NCI-H69 (cell line): ENCODE data around the gene PHF2.

Experiments used
- DNase-seq: peaks from one replicate; lab custom pipeline; 2025; lab: John Stamatoyannopoulos, UW

Gene PHF2

GRCh38 chr9:93630806-93631411 is 54.5 kb downstream of the PHF2 start:
- no peak for DNase-seq

DNA sequence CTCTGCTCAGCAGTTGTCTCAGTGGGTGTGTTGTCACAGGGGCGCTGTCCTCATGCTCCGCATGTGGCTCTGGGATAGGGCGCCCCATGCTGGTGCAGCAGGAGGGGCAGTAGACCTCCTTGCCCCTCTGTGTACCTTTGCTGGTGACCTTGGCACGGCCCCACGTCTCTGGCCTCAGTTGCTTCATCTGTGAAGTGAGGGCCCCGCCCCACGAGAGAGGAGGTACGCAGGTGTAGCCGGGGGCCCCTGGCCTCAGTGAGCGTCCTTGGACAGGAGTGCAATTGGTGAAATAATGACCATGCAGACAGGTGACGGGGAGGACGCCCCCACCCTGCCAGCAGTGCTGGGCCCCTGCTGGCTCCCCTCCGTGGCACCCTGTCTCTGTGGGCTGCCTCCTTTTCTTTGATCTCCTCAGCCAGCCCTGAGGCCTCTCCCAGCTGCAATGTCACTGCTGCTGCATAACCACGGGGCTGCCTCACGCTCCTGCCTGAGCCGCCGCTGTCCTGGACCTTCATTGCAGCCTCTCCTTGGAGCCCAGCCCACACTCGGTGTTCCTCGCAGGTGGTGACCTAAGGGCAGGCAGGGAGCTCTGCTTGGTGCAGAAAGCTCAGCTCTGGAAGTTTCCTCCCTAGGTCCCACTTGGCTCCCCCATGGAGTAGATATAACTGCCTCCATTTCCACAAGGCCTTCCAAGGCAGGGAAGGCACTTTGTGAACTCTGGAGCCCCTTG is 57.3 kb downstream of the PHF2 start:
- DNase-seq, result no peak

DNA sequence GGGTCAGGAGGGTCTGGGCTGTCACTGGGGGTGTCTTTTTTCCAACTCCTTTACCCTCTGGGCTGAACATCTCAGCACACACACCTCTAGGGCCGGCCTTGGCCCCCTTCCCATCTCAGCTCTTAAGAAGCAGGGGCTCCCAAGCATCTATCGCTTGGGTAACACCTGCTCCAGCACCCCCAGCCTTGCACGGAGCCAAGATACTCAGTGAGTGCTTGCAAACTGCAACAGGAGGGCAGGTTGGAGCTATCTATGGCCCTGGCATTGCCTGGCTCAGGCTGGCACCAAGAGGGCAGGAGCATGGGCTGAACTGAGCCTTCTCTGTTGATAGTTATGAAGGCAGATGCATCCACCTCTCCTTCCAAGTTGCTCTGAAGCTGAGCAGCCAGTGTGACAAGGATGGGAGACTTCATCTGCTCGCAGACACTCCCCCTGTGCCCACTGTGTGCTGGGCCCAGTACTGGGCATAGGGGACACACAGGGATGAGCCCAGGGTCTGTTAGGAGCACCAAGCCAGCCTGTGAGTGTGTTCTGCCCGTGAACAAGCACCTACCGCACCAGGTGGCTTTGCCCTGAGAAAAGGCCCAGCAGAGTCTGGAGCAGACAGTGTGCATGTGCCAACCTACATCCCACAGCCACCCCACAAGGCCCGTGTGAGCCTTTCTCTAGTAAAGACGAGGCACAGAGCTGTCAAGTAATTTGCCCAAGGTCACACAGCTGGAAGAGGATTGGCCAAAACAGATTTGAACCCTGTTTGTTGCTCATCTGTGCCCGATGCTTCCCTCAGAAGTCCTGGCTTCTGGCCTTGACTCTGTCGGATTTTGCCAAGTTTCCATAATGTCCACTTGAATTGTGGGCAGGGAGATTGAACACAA is 58.2 kb downstream of the PHF2 start:
- DNase-seq, result no peak

- no peak for DNase-seq
These were observed 59.1 kb downstream of the PHF2 start for GRCh38 chr9:93635186-93636107.

DNA sequence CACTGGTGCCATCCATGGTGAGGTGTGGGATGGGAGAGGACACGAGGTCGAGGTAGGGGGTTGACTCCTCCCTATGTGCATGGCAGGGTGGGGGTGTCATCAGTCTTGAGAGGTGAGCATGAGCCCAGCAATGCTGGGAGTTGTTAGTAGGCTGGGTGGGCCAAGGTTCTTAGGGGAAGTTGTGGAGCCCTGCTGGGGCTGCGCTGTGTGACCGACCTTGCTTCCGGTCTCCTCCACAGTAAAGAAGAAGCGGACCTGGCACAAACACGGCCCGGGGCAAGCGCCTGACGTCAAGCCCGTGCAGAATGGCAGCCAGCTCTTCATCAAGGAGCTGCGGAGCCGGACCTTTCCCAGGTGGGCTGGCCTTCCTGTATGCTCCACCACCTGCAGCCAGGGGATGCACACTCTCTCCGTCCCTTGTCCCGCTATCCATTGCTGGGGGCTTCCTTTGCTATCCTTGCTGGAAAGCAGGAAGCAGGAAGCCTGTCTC is 59.8 kb downstream of the PHF2 start:
- DNase-seq, result no peak

GRCh38 chr9:93636667-93637066 is 60.3 kb downstream of the PHF2 start:
- no peak for DNase-seq

GRCh38 chr9:93637886-93638285 is 61.5 kb downstream of the PHF2 start:
- no peak for DNase-seq

- no peak for DNase-seq
These were observed 63.6 kb downstream of the PHF2 start for GRCh38 chr9:93640027-93640426.

DNA sequence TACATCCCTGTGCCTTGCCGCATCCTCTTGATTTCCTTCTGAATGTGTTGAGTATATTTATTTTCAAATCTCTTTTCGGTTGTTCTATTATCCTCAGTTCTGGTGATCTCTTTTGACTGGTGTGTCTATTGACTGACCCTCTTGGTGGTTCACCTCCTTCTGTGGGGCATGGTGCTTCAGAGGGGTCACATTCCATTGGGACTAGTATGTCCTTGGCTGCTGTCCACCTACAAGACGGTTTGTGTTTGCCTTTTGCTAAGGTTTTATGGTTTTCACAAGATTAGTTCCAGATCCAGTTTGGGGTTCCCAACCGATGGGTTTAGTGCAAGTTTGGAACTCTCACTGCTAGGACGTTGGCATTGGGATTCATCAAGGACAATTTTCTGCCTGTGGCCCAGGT is 66.6 kb downstream of the PHF2 start:
- DNase-seq, result no peak

GRCh38 chr9:93644397-93645088 is 68.2 kb downstream of the PHF2 start:
- no peak for DNase-seq

DNA sequence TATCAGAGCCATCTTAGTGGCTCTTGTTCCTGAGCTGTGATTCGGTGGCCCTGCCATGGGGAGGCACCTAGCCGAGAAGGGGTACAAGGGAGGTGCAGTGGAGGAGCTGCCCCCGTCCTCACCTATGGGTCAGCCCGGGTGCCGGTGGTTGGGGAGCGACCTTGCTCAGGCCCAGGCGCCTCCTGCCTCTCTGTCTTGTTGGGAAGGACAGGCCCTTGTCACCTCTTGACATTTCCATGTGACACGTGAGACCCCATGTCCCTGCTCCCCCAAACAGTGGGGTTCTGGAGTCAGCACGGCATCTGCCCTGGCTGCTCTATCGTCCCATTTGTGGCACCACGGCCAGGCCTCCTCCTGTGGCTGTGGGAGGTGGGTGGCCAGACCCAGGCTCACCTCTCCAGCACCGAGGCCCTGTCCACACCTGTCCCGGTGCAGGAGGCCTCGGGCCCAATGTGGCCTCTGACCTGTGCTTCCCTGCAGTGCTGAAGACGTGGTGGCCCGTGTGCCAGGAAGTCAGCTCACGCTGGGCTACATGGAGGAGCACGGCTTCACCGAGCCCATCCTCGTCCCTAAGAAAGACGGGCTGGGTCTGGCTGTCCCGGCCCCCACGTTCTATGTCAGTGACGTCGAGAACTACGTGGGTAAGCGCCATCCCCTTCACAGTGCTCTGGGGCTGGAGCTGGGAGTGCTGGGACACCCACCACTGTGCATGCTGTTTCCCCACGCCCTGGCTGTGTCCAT is 68.9 kb downstream of the PHF2 start:
- no peak for DNase-seq

DNA sequence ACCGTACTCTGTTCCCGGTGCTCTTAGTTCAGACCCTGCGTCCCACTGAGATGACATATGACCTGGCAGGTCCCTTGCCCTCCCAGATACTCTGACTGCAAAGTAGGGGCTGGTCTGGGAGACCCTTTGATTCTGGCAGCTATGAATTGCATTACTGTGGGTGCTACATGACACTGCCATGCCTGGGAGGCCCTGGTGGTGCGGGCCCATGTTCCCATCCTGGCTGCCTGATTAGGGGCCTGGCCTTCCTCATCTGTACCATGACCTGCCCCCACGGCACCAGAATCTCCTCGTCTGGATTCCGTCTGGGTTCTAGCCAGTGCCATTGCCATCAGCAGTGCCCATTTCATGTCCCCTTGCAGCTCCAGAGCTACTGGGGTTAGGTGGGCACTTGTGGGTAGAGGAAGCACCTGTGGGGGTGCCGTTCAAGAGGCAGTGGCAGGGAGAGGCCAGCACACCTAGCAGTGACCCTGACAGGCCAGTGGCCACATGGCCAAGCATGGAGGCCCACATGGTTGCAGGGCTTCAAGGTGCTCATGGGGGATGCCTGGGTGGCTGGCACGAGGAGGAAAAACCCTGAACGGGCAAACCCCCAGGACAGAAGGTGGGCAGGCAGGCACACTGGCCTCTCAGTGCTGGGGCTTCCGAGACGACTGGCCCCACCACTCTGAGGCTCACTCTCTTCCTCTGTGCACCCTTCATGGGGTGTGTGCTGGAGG is 69.7 kb downstream of the PHF2 start:
- no peak for DNase-seq

- no peak for DNase-seq
These were observed 70.3 kb downstream of the PHF2 start for GRCh38 chr9:93646640-93647178.

- DNase-seq, result no peak
These were observed 71.8 kb downstream of the PHF2 start for GRCh38 chr9:93648181-93648580.

DNA sequence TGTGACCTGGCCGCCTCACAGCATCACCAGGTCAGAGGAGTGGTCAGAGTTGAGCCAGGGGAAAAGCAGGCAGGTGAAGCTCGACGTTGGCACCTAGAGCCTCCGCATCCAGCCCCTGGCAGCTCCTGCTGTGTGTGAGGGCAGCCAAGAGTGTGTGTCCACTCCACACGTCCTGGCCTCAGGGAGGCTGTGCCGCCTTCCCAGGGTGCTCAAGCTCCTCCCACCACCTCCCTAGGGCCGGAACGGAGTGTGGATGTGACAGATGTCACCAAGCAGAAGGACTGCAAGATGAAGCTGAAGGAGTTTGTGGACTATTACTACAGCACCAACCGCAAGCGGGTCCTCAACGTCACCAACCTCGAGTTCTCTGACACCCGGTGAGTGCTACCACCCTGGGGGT is 72.5 kb downstream of the PHF2 start:
- no peak for DNase-seq

DNA sequence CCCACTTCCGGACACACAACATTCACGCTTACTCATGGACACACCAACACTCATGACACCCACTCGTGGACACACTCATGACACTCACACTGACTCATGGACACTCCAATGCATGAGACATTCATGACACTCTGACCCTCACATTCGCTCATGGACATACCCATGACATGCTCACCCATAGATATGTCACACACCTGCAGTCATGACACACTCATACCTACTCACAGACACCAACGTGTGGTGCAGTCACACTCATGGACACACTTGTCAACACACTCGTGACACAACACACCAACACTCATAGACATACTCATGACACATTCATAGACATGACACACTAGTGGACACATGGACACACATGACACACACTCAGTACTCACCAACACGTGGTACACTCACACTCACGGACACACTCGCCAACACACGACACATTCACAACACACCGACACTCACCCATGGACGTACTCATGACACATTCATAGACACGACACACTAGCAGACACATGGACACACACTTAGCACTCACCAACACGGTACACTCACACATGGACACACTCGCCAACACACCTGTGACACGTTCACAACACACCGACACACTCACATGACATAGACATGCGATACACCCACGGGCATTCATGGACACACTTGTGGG is 73.4 kb downstream of the PHF2 start:
- no peak for DNase-seq

DNA sequence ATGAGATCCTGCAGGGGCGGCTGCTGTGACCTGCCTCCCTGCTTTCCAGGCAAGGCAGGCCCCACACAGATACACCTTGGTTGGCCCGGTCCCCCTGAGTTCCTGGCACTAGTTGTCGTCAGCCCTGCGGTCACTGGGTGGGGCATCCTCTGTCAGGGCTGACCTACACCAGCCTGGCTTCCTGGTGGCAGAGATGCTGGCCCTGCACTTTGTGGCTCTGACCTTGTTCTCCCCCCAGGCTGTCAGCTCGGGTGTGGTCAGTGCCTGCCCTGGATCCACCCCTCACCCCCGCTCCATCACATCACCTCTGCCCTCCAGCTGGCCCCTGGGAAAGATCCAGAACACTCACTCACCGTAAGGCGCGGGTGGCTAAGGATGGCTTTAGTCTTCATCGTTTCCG is 74.1 kb downstream of the PHF2 start:
- no peak for DNase-seq

DNA sequence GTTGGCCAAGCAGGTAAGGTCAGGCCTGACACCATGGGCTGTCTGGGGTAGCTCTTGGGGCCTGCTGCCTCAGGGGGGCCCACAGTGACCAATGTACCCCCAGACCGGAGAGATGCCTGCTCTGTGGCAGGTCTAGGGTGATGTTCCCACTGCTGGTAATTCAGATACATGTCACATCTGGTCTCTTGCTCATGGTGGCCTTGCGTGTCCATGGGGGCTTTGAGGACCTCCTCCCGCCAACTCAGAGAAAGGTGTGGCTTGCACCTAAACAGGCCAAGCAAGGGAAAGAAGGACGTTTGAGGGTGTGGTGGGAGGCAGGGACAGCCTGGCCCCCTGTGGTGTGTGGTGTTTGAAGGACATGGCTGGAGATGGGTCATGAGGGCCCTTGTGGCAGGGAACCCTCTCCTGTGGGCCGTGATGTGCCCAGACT is 75.2 kb downstream of the PHF2 start:
- DNase-seq, result no peak
